ENCODE results near the gene CCDC6.

DNA sequence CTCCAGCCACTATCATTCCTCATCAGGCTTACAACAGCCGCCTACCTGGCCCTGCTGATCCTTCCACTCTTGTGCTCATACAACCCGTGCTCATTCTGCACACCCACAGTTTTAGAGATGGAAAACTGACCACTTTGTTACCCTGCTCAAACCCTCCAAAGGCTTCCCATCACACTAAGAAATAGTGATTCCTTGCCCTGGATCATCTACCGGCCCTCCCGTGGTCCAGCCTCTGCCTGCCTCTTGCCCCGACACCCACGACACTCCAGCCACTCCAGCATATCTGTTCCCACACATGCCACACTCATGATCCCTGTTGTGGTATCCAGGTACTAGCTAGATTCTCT is 36.8 kb downstream of the CCDC6 start:
- no peak for TF ChIP-seq KLF7 (tag by site-specific recombination; IDR thresholded peaks at IDR 0.05; ENCODE audit: borderline replicate concordance)
- no peak for TF ChIP-seq ZNF561 (tag by site-specific recombination; IDR thresholded peaks at IDR 0.05; ENCODE audit: borderline replicate concordance)
- TF ChIP-seq, protein P1, sequence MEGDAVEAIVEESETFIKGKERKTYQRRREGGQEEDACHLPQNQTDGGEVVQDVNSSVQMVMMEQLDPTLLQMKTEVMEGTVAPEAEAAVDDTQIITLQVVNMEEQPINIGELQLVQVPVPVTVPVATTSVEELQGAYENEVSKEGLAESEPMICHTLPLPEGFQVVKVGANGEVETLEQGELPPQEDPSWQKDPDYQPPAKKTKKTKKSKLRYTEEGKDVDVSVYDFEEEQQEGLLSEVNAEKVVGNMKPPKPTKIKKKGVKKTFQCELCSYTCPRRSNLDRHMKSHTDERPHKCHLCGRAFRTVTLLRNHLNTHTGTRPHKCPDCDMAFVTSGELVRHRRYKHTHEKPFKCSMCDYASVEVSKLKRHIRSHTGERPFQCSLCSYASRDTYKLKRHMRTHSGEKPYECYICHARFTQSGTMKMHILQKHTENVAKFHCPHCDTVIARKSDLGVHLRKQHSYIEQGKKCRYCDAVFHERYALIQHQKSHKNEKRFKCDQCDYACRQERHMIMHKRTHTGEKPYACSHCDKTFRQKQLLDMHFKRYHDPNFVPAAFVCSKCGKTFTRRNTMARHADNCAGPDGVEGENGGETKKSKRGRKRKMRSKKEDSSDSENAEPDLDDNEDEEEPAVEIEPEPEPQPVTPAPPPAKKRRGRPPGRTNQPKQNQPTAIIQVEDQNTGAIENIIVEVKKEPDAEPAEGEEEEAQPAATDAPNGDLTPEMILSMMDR (tag by site-specific recombination; IDR thresholded peaks at IDR 0.05), result no peak
- TF ChIP-seq ZNF184 (tag by site-specific recombination; IDR thresholded peaks at IDR 0.05), result no peak
- no peak for TF ChIP-seq ZNF138 (tag by site-specific recombination; IDR thresholded peaks at IDR 0.05; ENCODE audit: borderline replicate concordance)
- no peak for TF ChIP-seq ZNF311 (tag by site-specific recombination; IDR thresholded peaks at IDR 0.05; ENCODE audit: borderline replicate concordance)
- no peak for TF ChIP-seq ZNF423 (tag by site-specific recombination; IDR thresholded peaks at IDR 0.05)
- TF ChIP-seq, protein P2, sequence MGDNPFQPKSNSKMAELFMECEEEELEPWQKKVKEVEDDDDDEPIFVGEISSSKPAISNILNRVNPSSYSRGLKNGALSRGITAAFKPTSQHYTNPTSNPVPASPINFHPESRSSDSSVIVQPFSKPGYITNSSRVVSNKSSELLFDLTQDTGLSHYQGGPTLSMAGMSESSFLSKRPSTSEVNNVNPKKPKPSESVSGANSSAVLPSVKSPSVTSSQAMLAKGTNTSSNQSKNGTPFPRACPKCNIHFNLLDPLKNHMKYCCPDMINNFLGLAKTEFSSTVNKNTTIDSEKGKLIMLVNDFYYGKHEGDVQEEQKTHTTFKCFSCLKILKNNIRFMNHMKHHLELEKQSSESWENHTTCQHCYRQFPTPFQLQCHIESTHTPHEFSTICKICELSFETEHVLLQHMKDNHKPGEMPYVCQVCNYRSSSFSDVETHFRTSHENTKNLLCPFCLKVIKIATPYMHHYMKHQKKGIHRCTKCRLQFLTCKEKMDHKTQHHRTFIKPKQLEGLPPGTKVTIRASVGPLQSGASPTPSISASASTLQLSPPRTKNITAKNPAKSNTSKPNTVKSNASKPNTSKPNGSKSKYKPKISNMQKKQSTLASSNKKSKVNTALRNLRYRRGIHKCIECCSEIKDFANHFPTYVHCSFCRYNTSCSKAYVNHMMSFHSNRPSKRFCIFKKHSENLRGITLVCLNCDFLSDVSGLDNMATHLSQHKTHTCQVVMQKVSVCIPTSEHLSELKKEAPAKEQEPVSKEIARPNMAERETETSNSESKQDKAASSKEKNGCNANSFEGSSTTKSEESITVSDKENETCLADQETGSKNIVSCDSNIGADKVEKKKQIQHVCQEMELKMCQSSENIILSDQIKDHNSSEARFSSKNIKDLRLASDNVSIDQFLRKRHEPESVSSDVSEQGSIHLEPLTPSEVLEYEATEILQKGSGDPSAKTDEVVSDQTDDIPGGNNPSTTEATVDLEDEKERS (tag by site-specific recombination; IDR thresholded peaks at IDR 0.05), result no peak
- TF ChIP-seq, protein P3, sequence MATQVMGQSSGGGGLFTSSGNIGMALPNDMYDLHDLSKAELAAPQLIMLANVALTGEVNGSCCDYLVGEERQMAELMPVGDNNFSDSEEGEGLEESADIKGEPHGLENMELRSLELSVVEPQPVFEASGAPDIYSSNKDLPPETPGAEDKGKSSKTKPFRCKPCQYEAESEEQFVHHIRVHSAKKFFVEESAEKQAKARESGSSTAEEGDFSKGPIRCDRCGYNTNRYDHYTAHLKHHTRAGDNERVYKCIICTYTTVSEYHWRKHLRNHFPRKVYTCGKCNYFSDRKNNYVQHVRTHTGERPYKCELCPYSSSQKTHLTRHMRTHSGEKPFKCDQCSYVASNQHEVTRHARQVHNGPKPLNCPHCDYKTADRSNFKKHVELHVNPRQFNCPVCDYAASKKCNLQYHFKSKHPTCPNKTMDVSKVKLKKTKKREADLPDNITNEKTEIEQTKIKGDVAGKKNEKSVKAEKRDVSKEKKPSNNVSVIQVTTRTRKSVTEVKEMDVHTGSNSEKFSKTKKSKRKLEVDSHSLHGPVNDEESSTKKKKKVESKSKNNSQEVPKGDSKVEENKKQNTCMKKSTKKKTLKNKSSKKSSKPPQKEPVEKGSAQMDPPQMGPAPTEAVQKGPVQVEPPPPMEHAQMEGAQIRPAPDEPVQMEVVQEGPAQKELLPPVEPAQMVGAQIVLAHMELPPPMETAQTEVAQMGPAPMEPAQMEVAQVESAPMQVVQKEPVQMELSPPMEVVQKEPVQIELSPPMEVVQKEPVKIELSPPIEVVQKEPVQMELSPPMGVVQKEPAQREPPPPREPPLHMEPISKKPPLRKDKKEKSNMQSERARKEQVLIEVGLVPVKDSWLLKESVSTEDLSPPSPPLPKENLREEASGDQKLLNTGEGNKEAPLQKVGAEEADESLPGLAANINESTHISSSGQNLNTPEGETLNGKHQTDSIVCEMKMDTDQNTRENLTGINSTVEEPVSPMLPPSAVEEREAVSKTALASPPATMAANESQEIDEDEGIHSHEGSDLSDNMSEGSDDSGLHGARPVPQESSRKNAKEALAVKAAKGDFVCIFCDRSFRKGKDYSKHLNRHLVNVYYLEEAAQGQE (tag by site-specific recombination; IDR thresholded peaks at IDR 0.05), result no peak
- TF ChIP-seq ZNF549 (tag by site-specific recombination; IDR thresholded peaks at IDR 0.05), result no peak
- TF ChIP-seq SETDB1 (IDR thresholded peaks at IDR 0.05; ENCODE audit: insufficient read length, low read length), result no peak
